Transverse colon (tissue), 4 donors: ENCODE data around the gene CECR2. TPM values are rescaled to one million over a fixed set of nuclear protein-coding genes. Genes with fewer than 3 reads are reported as not detected.

ENCODE experiments used
- DNase-seq: peaks from one replicate; pipeline ENCODE4 v3.0.0-alpha.2; 2019
- H3K27ac ChIP-seq, 4 donors: fragments of 200-600 bp; sonication (generic); 2 replicates each; pipeline ENCODE4 v1.5.1; 2016 to 2018; ENCODE audit warnings: inconsistent platforms in 4 of 4
- H3K27me3 ChIP-seq: fragments of 200-600 bp; sonication (generic); 2 replicates; pipeline ENCODE4 v1.5.1; 2017; ENCODE audit warnings: inconsistent platforms
- H3K36me3 ChIP-seq, 4 donors: fragments of 200-600 bp; sonication (generic); 2 replicates each; pipeline ENCODE4 v1.5.1; 2017 to 2019; ENCODE audit warnings: inconsistent platforms in 4 of 4
- H3K4me1 ChIP-seq, 4 donors: fragments of 200-600 bp; sonication (generic); 2 replicates each; pipeline ENCODE4 v1.5.1; 2017 to 2020; ENCODE audit warnings: inconsistent platforms in 4 of 4
- H3K4me3 ChIP-seq, 4 donors: fragments of 200-600 bp; sonication (generic); 1 replicate in 1 of 4; 2 replicates in 3 of 4; pipeline versions ENCODE4 v1.5.1 to v1.6.1; 2017 to 2019; ENCODE audit warnings: inconsistent platforms in 4 of 4
- H3K9me3 ChIP-seq, 2 donors: fragments of 200-600 bp; sonication (generic); 2 replicates each; pipeline ENCODE4 v1.5.1; 2017 to 2019; ENCODE audit warnings: inconsistent platforms in 2 of 2
- CTCF ChIP-seq, 5 experiments: fragments of 200-600 bp in 3 of 5; fragments of 450-650 bp in 2 of 5; sonication (generic) in 3 of 5; IDR thresholded peaks; 1 replicate in 2 of 5; 2 replicates in 3 of 5; pipeline ENCODE4 v1.5.1; 2016 to 2017; ENCODE audit warnings: antibody characterized with exemption in 5 of 5, inconsistent platforms in 3 of 5, mild to moderate bottlenecking in 2 of 5, moderate library complexity in 1 of 5
- EP300 ChIP-seq: sonication (generic); formaldehyde crosslinking; IDR thresholded peaks from one replicate; pipeline ENCODE4 v1.6.1; 2017; ENCODE audit warnings: antibody characterized with exemption, low read depth
- POLR2A ChIP-seq: fragments of 450-650 bp; IDR thresholded peaks from one replicate; pipeline ENCODE4 v1.6.1; 2016; ENCODE audit warnings: antibody characterized with exemption, mild to moderate bottlenecking, moderate library complexity
- POLR2AphosphoS5 ChIP-seq, 3 donors: sonication (generic); formaldehyde crosslinking; IDR thresholded peaks; one replicate each; pipeline ENCODE4 v1.6.1; 2016; ENCODE audit warnings: antibody characterized with exemption in 3 of 3
- WGBS, 2 donors: methylation state at CpG; one replicate each; pipeline ENCODE4 v1.1.5; 2018; ENCODE audit warnings: low coverage in 1 of 2; 5-methylcytosine and 5-hydroxymethylcytosine counted together
- in situ Hi-C, 4 donors: fragments of 200-750 bp; cut with MboI; loops; one replicate each; pipeline versions ENCODE4 v1.15.0 to v1.15.1; 2017; ENCODE audit warnings: low sequenced_read_pairs in 3 of 4, low pct_ligation_motif_present in 1 of 4, low pct_unique_long_range_greater_than_20kb in 1 of 4
- intact Hi-C: fragments of 100-400 bp; cut with DNase I; formaldehyde crosslinking; loops from one replicate; pipeline ENCODE4 v1.15.1; 2023; ENCODE audit warnings: low total_unique reads
- total RNA-seq, 4 donors: library from RNA; depleted of rRNA; stranded (reverse); fragments of >200 nt; gene quantifications; one replicate each; pipeline ENCODE4 v1.1.0, GENCODE V29; 2016

The CECR2 gene
- total RNA-seq, 4 donors from 2014 or later = 0.14 to 0.64 (median 0.60) TPM; not detected in 1

DNA sequence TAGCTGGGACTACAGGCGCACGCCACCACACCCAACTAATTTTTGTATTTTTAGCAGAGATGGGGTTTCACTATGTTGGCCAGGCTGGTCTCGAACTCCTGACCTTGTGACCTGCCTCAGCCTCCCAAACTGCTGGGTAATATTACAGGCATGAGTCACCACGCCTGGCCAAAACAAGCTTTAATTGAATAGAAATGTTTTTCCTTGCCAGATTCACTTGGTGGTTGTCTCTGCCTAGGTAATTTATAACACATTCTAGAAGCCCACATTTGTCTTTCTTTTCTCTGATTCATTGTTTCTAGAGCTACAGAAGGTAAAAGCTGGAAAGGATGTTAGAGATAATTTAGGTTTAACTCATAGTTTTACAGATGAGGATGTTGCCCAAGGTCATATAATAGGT is 41.3 kb downstream of the CECR2 start:
- Histone ChIP-seq H3K27me3 (no peaks in the 10 kb centered on the region), H3K27ac (no peak overlapping the region), H3K36me3 (no peaks in the 10 kb centered on the region), H3K4me1 (no peaks in the 10 kb centered on the region), H3K9me3 (no peaks in the 10 kb centered on the region), H3K4me3 (no peak overlapping the region)
- intact Hi-C loops = no loop called here
- no peak for DNase-seq
- 56 to 78% methylated on average over 1 to 4 of the region's 4 CpGs for WGBS, 2 donors
- in situ Hi-C loops = no loop called here
- no peak for TF ChIP-seq POLR2AphosphoS5 (IDR thresholded peaks at IDR 0.05)
- no peak for TF ChIP-seq EP300
- no peak for TF ChIP-seq CTCF (IDR thresholded peaks at IDR 0.05)
- no peak for TF ChIP-seq POLR2A

DNA sequence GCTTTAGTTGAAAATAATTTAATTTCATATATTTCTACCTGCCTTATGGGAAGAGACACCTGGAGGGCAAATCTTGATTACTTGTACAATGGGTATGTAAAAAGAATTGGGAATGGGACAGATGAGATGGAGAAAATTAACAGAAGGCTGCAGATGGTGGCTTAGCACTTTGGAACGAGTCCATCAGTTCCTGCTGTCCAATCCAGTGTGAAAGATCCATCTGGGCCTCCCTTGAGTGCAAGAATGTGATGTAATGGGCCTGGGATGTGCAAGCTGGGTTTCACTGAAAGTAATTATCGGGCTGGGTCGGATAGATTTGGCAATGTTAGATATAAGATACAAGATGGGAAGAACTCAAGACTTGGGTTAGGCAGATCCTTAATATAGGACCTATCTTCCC is 42.0 kb downstream of the CECR2 start:
- DNase-seq = no peak
- in situ Hi-C loops = no loop called here
- intact Hi-C loops = no loop called here
- H3K27me3 ChIP-seq = no peaks in the 10 kb centered on the region
- 47 to 49% methylated on average over 3 of the region's 3 CpGs for WGBS, 2 donors
- no peak overlapping the region for H3K27ac ChIP-seq
- no peaks in the 10 kb centered on the region for H3K4me1 ChIP-seq
- no peak overlapping the region for H3K4me3 ChIP-seq
- no peaks in the 10 kb centered on the region for H3K9me3 ChIP-seq
- H3K36me3 ChIP-seq = no peaks in the 10 kb centered on the region
- TF ChIP-seq EP300 = no peak
- no peak for TF ChIP-seq POLR2AphosphoS5 (IDR thresholded peaks at IDR 0.05)
- no peak for TF ChIP-seq CTCF (IDR thresholded peaks at IDR 0.05)
- no peak for TF ChIP-seq POLR2A

DNA sequence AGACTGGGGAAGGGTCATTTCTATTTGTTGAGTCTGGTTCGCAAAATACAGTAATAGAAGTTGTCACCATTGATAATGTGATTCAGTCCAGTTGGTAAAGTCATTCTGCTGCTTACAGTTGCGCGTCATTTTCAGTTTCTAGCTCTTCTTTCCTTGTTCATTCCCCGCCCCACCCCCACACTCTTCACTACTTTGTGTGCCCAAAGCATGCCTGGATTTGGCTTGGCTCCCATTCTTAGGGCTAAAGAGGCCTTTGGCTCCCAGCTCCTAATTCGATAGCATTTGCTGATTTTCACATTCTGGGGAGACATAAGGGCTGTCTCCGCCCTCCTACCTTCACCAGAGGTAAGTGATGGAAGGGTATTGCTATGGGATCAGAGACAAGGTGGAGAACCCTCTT is 43.0 kb downstream of the CECR2 start:
- no peak for TF ChIP-seq POLR2A
- TF ChIP-seq POLR2AphosphoS5 (IDR thresholded peaks at IDR 0.05) = no peak
- TF ChIP-seq EP300 = no peak
- TF ChIP-seq CTCF (IDR thresholded peaks at IDR 0.05) = no peak
- 83% methylated on average over 2 to 6 of the region's 6 CpGs for WGBS, 2 donors
- no peaks in the 10 kb centered on the region for H3K27me3 ChIP-seq
- intact Hi-C loops (no loop called here), in situ Hi-C loops (no loop called here)
- no peak for DNase-seq
- H3K27ac ChIP-seq = no peak overlapping the region
- no peaks in the 10 kb centered on the region for H3K9me3 ChIP-seq
- H3K4me3 ChIP-seq = no peak overlapping the region
- H3K4me1 ChIP-seq = no peaks in the 10 kb centered on the region
- no peaks in the 10 kb centered on the region for H3K36me3 ChIP-seq

GRCh38 chr22:17418890-17419324 is 49.6 kb downstream of the CECR2 start:
- WGBS, 2 donors = 83 to 90% methylated on average over 1 to 24 of the region's 27 CpGs
- Histone ChIP-seq H3K9me3 (no peaks in the 10 kb centered on the region), H3K36me3 (no peaks in the 10 kb centered on the region), H3K27ac (no peak overlapping the region), H3K4me1 (no peaks in the 10 kb centered on the region), H3K4me3 (no peak overlapping the region), H3K27me3 (no peaks in the 10 kb centered on the region)
- no peak for DNase-seq
- intact Hi-C loops = no loop called here
- in situ Hi-C loops = no loop called here
- TF ChIP-seq CTCF (IDR thresholded peaks at IDR 0.05) = no peak
- no peak for TF ChIP-seq POLR2A
- TF ChIP-seq POLR2AphosphoS5 (IDR thresholded peaks at IDR 0.05) = no peak
- no peak for TF ChIP-seq EP300
